Measurements from ENCODE around the gene POLR3H. TPM values are rescaled to one million over a fixed set of nuclear protein-coding genes. Genes with fewer than 3 reads are reported as not detected.

The POLR3H gene
- total and polyA plus RNA-seq, 2 donors (not counting 1 experiment from before 2014, with no cell fraction given): 12.4 to 32.1 TPM

GRCh38 chr22:41482319-41482935 is 61.8 kb downstream of the POLR3H start:
- Mint-ChIP-seq H3K27me3 (no peaks in the 10 kb centered on the region), H3K4me3 (peak overlapping the region; percentile 12), H3K4me1 (peaks cover 83% of the 10 kb centered on the region), H3K27ac (peak overlapping the region; percentile 64), H3K9me3 (ENCODE audit: insufficient read depth) (no peaks in the 10 kb centered on the region)
- TF ChIP-seq EZH2 (IDR thresholded peaks at IDR 0.05; ENCODE audit: borderline replicate concordance, insufficient read depth, low read depth, low read length, poor library complexity, severe bottlenecking) (no peak), CTCF (IDR thresholded peaks at IDR 0.05) (no peak)
- Histone ChIP-seq H3K9me3 (ENCODE audit: control extremely low read depth in 1 of 3, control insufficient read depth in 2 of 3, insufficient read depth in 1 of 3, low read length in 2 of 3) (peaks cover 0 to 7% (median 0%) of the 10 kb centered on the region in 3 donors), H4K20me1 (ENCODE audit: control insufficient read depth, insufficient read depth, low read length, poor library complexity, severe bottlenecking) (peaks cover 33% of the 10 kb centered on the region), H3K27me3 (replicated peaks in 1 of 4; ENCODE audit: control extremely low read depth in 1 of 4, control insufficient read depth in 3 of 4, insufficient read depth in 4 of 4, low read length in 3 of 4) (no peaks in the 10 kb centered on the region), H3K36me3 (replicated peaks in 1 of 2; ENCODE audit: control extremely low read depth in 1 of 2, control insufficient read depth in 1 of 2, extremely low read depth in 1 of 2, insufficient read depth in 2 of 2, low read length in 1 of 2) (peaks cover 3 to 10% of the 10 kb centered on the region in 2 experiments), H3K9ac (ENCODE audit: low read length) (peak overlapping the region; percentile 46), H3K79me2 (ENCODE audit: control insufficient read depth, insufficient read depth, low read length) (peaks cover 91% of the 10 kb centered on the region), H3K27ac (ENCODE audit: low read length in 2 of 2) (peak overlapping the region; percentile 82 to 86), H3K4me3 (ENCODE audit: control extremely low read depth in 1 of 5, extremely low read depth in 1 of 5, insufficient read depth in 1 of 5, low read depth in 2 of 5, low read length in 4 of 5) (peak overlapping the region in 1 of 5 experiments; percentile 13), H2AFZ (ENCODE audit: insufficient read depth, low read depth, low read length, poor library complexity, severe bottlenecking) (no peak overlapping the region), H3K4me1 (ENCODE audit: control insufficient read depth in 2 of 2, insufficient read depth in 2 of 2, low read length in 2 of 2) (peaks cover 81 to 89% of the 10 kb centered on the region in 2 donors), H3K4me2 (replicated peaks; ENCODE audit: low read depth, low read length, poor library complexity, severe bottlenecking) (peak overlapping the region; percentile 75)
- ATAC-seq (ENCODE audit: low read depth): no peak
- DNase-seq: no peak
- POLR2A ChIA-PET: interaction anchor here (0.7 kb wide), 1 partner anchor 34 kb away, joined by 4 read pairs; no protein-coding TSS in a partner anchor
- intact Hi-C loops (cut with micrococcal nuclease): no loop called here
- CTCF ChIA-PET: interaction anchor here (0.9 to 2.1 kb wide), 6 partner anchors 9 to 79 kb away, joined by 3 to 5 read pairs (median 4); partner anchors contain the start of gene TOB2
- 21% methylated on average over 2 of the region's 2 CpGs for WGBS (ENCODE audit: insufficient coverage)

GRCh38 chr22:41481925-41482318 is 62.3 kb downstream of the POLR3H start:
- ChIA-PET POLR2A (interaction anchor here (0.7 kb wide), 1 partner anchor 34 kb away, joined by 4 read pairs; no protein-coding TSS in a partner anchor), CTCF (interaction anchor here (0.9 to 4.2 kb wide), 7 partner anchors 10 to 78 kb away, joined by 3 to 32 read pairs (median 4); partner anchors contain the start of gene TOB2)
- peaks cover 3 to 10% of the 10 kb centered on the region in 2 experiments for H3K36me3 ChIP-seq (replicated peaks in 1 of 2; ENCODE audit: control extremely low read depth in 1 of 2, control insufficient read depth in 1 of 2, extremely low read depth in 1 of 2, insufficient read depth in 2 of 2, low read length in 1 of 2)
- H3K27ac Mint-ChIP-seq: peak overlapping the region; percentile 64
- H3K79me2 ChIP-seq (ENCODE audit: control insufficient read depth, insufficient read depth, low read length): peaks cover 91% of the 10 kb centered on the region
- TF ChIP-seq EZH2 (IDR thresholded peaks at IDR 0.05; ENCODE audit: borderline replicate concordance, insufficient read depth, low read depth, low read length, poor library complexity, severe bottlenecking) (no peak), CTCF (IDR thresholded peaks at IDR 0.05) (no peak)
- peaks cover 80% of the 10 kb centered on the region for H3K4me1 Mint-ChIP-seq
- intact Hi-C loops (cut with micrococcal nuclease): no loop called here
- H3K9ac ChIP-seq (ENCODE audit: low read length): peak overlapping the region; percentile 46
- DNase-seq (no peak), ATAC-seq (ENCODE audit: low read depth) (no peak)
- peaks cover 84 to 90% of the 10 kb centered on the region in 2 donors for H3K4me1 ChIP-seq (ENCODE audit: control insufficient read depth in 2 of 2, insufficient read depth in 2 of 2, low read length in 2 of 2)
- no peaks in the 10 kb centered on the region for H3K9me3 Mint-ChIP-seq (ENCODE audit: insufficient read depth)
- H3K9me3 ChIP-seq (ENCODE audit: control extremely low read depth in 1 of 3, control insufficient read depth in 2 of 3, insufficient read depth in 1 of 3, low read length in 2 of 3): peaks cover 0 to 10% (median 0%) of the 10 kb centered on the region in 3 donors
- peak overlapping the region in 1 of 5 experiments; percentile 13 for H3K4me3 ChIP-seq (ENCODE audit: control extremely low read depth in 1 of 5, extremely low read depth in 1 of 5, insufficient read depth in 1 of 5, low read depth in 2 of 5, low read length in 4 of 5)
- peak overlapping the region; percentile 82 to 86 for H3K27ac ChIP-seq (ENCODE audit: low read length in 2 of 2)
- no peaks in the 10 kb centered on the region for H3K27me3 ChIP-seq (replicated peaks in 1 of 4; ENCODE audit: control extremely low read depth in 1 of 4, control insufficient read depth in 3 of 4, insufficient read depth in 4 of 4, low read length in 3 of 4)
- H3K4me2 ChIP-seq (replicated peaks; ENCODE audit: low read depth, low read length, poor library complexity, severe bottlenecking): peak overlapping the region; percentile 75
- H2AFZ ChIP-seq (ENCODE audit: insufficient read depth, low read depth, low read length, poor library complexity, severe bottlenecking): no peak overlapping the region
- no peaks in the 10 kb centered on the region for H3K27me3 Mint-ChIP-seq
- peaks cover 31% of the 10 kb centered on the region for H4K20me1 ChIP-seq (ENCODE audit: control insufficient read depth, insufficient read depth, low read length, poor library complexity, severe bottlenecking)
- peak overlapping the region; percentile 32 for H3K4me3 Mint-ChIP-seq
- 80% methylated on average over 4 of the region's 5 CpGs for WGBS (ENCODE audit: insufficient coverage)

Data from B cell (primary cell).